Astrocyte of the spinal cord (primary cell): Measurements from ENCODE around the gene RAPGEF2.
A peak's percentile ranks its signal among the peaks of the same experiment; 100 is the strongest.
"Not testable (repeated sequence)": the region's sequence is repeated elsewhere in the genome, so short reads cannot be mapped to it uniquely, and the experiment has no call there.

Experiments
- DNase-seq: peaks from one replicate; pipeline ENCODE4 v3.0.0; 2011; ENCODE audit warnings: low read depth, low spot score
- H3K4me3 ChIP-seq: 2 replicates; pipeline ENCODE4 v1.5.1; 2011; ENCODE audit warnings: low read depth, mild to moderate bottlenecking, low read length, moderate library complexity
- CTCF ChIP-seq: IDR thresholded peaks from 2 replicates; pipeline ENCODE4 v1.5.1; 2012; ENCODE audit warnings: low read depth, mild to moderate bottlenecking, low read length, inconsistent platforms
- in situ Hi-C: cut with HindIII; loops from 2 replicates; pipeline ENCODE4 v1.10.0; 2017; ENCODE audit warnings: low sequenced_read_pairs

Gene RAPGEF2

DNA sequence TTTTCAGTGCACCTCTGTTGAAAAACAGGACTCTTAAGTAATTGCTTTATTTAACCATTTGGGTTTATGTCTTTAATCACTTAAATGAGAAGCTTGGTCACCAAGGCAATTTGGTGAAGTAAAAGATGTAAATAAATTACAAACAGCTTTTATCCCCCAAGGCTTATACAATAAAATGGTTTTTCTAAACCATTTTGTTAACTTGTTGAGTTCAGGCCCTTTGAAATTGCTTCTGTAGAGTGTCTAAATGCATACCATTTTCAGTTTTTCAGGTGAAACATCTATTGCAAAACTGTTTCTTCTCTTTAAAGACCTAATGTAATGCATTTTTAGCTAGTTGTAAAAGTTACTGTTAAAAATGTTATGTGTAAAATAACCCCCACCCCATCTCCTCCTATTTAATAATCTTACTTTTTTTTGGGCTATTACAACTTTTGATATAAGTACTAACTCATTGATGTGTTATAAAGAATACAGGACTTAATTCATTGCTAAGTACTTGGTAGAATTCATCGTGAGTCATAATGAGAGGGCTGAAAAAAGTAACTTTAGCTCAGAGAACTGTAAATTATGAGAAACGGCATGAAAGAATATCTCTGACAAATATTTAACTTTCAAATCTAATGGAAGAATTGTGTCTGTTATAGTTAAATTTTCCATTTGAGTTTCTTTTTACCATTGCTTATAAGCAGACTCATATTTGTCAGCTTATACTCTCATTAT lies 4.5 kb downstream of the RAPGEF2 start:
- no peak overlapping the region for H3K4me3 ChIP-seq
- DNase-seq, result peak; percentile 53
- TF ChIP-seq CTCF, result no peak
- in situ Hi-C loops, result no loop called here

DNA sequence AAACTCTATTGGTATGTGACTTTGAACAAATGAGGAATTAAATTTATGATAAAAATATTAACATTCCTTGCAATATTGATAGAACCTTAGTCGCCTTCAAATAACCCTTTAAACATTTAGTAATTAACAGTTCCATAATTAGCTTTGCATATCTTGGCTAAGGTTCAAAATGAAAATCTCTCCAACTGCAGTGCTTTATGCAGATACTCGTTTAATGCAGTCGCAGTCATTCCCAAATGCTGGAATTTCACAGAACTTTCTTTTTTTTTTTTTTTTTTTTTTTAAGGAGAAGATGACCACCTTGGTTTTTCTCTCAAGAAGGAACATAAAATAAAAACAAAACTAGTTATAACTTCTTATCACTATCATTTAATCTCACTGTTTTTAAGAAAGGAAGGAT lies 5.2 kb downstream of the RAPGEF2 start:
- in situ Hi-C loops, result no loop called here
- no peak for DNase-seq
- TF ChIP-seq CTCF, result no peak
- H3K4me3 ChIP-seq, result no peak overlapping the region

GRCh38 chr4:159110961-159111360 lies 8.1 kb downstream of the RAPGEF2 start:
- in situ Hi-C loops, result no loop called here
- DNase-seq, result no peak
- no peak for TF ChIP-seq CTCF
- H3K4me3 ChIP-seq, result no peak overlapping the region

DNA sequence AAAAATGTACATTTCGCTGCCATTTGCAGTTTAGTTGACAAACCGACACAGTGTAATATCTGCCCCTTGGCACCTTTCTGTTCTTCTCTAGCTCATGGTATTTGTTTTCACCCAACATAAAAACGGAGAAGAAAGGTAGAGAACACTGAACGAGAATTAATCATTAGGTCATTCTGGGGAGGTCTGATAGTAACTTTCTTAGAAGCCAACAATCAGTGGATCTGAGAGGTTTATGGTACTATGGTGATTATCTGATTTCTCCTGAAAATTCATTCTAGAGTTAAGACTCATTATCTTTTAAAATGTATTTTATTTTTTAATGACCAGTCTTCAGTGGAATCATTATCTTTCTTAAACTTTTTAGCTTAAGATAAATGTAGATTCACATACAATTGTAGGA lies 8.5 kb downstream of the RAPGEF2 start:
- no peak for DNase-seq
- in situ Hi-C loops, result no loop called here
- TF ChIP-seq CTCF, result no peak
- H3K4me3 ChIP-seq, result no peak overlapping the region

DNA sequence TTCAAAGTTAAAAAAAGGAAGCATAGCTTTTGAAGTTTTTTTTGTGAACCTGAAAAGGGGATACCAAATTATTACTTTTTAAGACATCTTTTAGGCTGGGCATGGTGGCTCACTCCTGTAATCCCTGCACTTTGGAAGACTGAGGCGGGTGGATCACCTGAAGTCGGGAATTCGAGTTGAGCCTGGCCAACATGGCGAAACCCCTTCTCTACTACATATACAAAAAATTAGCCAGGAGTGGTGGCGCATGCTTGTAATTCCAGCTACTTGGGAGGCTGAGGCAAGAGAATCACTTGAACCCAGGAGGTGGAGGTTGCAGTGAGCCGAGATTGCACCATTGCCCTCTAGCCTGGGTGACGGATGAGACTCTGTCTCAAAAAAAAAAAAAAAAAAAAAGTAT lies 10.5 kb downstream of the RAPGEF2 start:
- in situ Hi-C loops, H3K4me3 ChIP-seq, DNase-seq: not testable (repeated sequence)

- in situ Hi-C loops, result not testable (repeated sequence)
These were observed 13.2 kb downstream of the RAPGEF2 start for GRCh38 chr4:159116098-159116497.

DNA sequence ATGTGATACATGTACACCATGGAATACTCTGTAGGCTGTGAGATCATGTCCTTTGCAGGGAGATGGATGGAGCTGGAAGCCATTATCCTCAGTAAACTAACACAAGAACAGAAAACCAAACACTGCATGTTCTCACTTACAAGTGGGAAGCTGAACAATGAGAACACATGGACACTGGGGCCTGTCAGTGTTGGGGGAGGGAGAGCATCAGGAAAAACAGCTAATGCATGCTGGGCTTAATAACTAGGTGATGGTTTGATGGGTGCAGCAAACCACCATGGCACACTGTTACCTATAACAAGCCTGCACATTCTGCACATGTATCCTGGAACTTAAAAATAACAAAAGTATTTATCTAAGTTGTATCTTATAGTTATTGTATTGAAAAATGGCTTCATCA lies 13.8 kb downstream of the RAPGEF2 start:
- DNase-seq, H3K4me3 ChIP-seq, in situ Hi-C loops: not testable (repeated sequence)

More at GRCh38 chr4:159116098-159116497, 13.2 kb downstream of the RAPGEF2 start:
- not testable (repeated sequence) for DNase-seq, H3K4me3 ChIP-seq

DNA sequence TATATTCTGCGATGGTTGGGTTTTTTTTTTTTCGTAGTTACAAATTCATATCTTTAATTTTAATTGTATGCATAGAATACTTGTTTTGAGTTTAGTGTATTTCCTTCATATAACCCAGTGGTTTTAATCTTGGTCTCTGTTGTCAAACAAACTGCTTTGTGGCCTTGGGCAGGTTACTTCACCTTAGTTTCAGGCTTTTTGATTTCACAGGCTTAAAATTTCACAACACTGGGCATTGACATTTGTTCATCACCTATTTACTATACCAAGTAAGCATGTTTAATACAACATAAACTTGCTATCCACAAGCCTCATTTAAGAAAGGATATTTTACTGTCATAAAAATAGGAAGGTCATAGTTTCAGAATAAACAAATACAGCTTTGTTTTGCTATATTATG lies 14.7 kb downstream of the RAPGEF2 start:
- no peak for TF ChIP-seq CTCF
- no peak for DNase-seq
- in situ Hi-C loops, result no loop called here
- H3K4me3 ChIP-seq, result no peak overlapping the region
